ENCODE measurements around the gene DCUN1D1. TPM values are rescaled to one million over a fixed set of nuclear protein-coding genes. Genes with fewer than 3 reads are reported as not detected.

The DCUN1D1 gene
- total RNA-seq, 1 donor from 2014 or later, result 53.5 TPM

- no peak for DNase-seq (ENCODE audit: low spot score)
- no peak overlapping the region for H3K27ac Mint-ChIP-seq (ENCODE audit: unreplicated experiment)
- no peaks in the 10 kb centered on the region for H3K9me3 Mint-ChIP-seq (ENCODE audit: low read depth)
- peaks cover 13% of the 10 kb centered on the region for H3K36me3 Mint-ChIP-seq (ENCODE audit: low read depth)
- no peak overlapping the region for H3K4me3 Mint-ChIP-seq (ENCODE audit: unreplicated experiment)
- peaks cover 13% of the 10 kb centered on the region for H3K4me1 Mint-ChIP-seq (ENCODE audit: low read depth)
- TF ChIP-seq, protein P1, sequence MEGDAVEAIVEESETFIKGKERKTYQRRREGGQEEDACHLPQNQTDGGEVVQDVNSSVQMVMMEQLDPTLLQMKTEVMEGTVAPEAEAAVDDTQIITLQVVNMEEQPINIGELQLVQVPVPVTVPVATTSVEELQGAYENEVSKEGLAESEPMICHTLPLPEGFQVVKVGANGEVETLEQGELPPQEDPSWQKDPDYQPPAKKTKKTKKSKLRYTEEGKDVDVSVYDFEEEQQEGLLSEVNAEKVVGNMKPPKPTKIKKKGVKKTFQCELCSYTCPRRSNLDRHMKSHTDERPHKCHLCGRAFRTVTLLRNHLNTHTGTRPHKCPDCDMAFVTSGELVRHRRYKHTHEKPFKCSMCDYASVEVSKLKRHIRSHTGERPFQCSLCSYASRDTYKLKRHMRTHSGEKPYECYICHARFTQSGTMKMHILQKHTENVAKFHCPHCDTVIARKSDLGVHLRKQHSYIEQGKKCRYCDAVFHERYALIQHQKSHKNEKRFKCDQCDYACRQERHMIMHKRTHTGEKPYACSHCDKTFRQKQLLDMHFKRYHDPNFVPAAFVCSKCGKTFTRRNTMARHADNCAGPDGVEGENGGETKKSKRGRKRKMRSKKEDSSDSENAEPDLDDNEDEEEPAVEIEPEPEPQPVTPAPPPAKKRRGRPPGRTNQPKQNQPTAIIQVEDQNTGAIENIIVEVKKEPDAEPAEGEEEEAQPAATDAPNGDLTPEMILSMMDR (IDR thresholded peaks at IDR 0.05), result no peak
- H3K27me3 Mint-ChIP-seq (ENCODE audit: low read depth), result no peaks in the 10 kb centered on the region
Measured at GRCh38 chr3:182959474-182960350, 20.6 kb downstream of the DCUN1D1 start.

DNA sequence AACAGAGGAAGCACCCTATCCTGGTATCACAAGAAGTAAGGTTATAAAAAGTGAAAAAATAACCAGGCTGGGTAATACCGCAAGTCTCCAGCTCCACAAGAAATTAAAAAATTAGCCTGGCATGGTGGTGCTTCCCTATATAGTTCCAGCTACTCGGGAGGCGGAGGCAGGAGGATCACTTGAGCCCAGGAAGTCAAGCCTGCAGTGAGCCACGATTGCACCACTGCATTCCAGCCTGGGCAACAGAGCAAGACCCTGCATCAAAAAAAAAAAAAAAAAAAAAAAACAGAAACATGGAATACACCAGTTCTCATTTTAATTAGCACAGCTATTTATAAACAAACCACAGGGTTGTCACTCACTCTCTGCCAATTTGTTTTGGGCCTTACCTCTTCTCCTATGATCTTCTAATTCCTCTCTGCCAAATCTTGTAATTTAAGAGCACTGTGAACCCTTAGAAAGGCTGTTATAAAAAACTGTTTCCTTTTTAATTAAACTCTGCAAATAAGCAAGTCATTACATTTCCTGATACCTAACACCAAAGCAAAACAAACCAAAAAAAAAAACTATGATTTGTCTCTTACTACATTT, 22.6 kb downstream of the DCUN1D1 start:
- no peak for DNase-seq (ENCODE audit: low spot score)
- Mint-ChIP-seq H3K36me3 (ENCODE audit: low read depth) (peaks cover 13% of the 10 kb centered on the region), H3K4me1 (ENCODE audit: low read depth) (peaks cover 13% of the 10 kb centered on the region), H3K27me3 (ENCODE audit: low read depth) (no peaks in the 10 kb centered on the region), H3K9me3 (ENCODE audit: low read depth) (no peaks in the 10 kb centered on the region), H3K27ac (ENCODE audit: unreplicated experiment) (no peak overlapping the region), H3K4me3 (ENCODE audit: unreplicated experiment) (no peak overlapping the region)
- TF ChIP-seq, protein P1 (IDR thresholded peaks at IDR 0.05), result no peak

DNA sequence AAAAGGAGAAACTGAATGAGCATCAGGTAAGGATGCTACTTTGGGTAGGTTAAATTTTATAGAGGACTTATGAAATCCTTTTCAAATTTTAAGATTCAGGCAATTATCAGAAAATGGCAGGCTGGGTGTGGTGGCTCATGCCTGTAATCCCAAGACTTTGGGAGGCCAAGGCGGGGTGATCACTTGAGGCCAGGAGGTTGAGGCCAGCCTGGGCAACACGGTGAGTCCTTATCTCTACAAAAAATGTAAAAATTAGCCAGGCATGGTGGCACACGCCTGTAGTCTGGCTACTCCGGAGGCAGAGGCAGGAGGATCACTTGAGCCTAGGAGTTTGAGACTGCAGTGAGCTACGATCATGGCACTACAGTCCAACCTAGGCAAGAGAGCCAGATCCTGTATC, 23.1 kb downstream of the DCUN1D1 start:
- Mint-ChIP-seq H3K36me3 (ENCODE audit: low read depth) (peaks cover 17% of the 10 kb centered on the region), H3K27me3 (ENCODE audit: low read depth) (no peaks in the 10 kb centered on the region), H3K4me3 (ENCODE audit: unreplicated experiment) (no peak overlapping the region), H3K27ac (ENCODE audit: unreplicated experiment) (no peak overlapping the region), H3K4me1 (ENCODE audit: low read depth) (peaks cover 13% of the 10 kb centered on the region), H3K9me3 (ENCODE audit: low read depth) (no peaks in the 10 kb centered on the region)
- TF ChIP-seq, protein P1 (IDR thresholded peaks at IDR 0.05), result no peak
- no peak for DNase-seq (ENCODE audit: low spot score)

DNA sequence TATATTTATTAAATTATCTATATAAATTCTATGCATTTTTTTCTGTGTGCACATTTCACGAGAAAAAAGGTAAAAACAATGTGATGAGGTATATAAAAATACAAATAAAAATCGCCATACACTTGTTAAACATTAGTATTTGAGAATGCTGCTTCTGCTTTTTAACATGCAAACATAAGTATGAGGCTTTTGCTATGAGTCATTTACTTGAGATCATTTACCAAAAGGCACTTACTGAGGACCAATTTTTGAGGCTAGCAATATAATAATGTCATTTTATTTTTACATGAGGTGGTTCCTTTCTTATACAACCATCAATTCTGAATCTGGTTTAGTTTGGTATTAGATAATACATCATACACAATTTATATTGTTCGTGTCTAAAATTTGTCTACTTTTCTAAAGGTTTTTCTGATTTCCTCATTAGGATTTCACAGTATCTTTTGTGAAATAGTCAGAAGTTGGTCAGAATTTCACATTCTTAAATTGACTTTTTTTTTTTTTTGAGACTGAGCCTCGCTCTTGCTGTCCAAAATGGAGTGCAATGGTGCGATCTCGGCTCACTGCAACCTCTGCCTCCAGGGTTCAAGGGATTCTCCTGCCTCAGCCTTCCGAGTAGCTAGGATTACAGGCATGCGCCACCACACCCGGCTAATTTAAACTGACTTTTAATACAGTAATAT, 25.6 kb downstream of the DCUN1D1 start:
- DNase-seq (ENCODE audit: low spot score), result no peak
- Mint-ChIP-seq H3K4me3 (ENCODE audit: unreplicated experiment) (no peak overlapping the region), H3K36me3 (ENCODE audit: low read depth) (peaks cover 25% of the 10 kb centered on the region), H3K9me3 (ENCODE audit: low read depth) (no peaks in the 10 kb centered on the region), H3K27me3 (ENCODE audit: low read depth) (no peaks in the 10 kb centered on the region), H3K27ac (ENCODE audit: unreplicated experiment) (no peak overlapping the region), H3K4me1 (ENCODE audit: low read depth) (peaks cover 5% of the 10 kb centered on the region)
- TF ChIP-seq, protein P1 (IDR thresholded peaks at IDR 0.05), result no peak

- H3K36me3 Mint-ChIP-seq (ENCODE audit: low read depth), result peaks cover 29% of the 10 kb centered on the region
- DNase-seq (ENCODE audit: low spot score), result no peak
- TF ChIP-seq, protein P1 (IDR thresholded peaks at IDR 0.05), result no peak
- H3K27me3 Mint-ChIP-seq (ENCODE audit: low read depth), result no peaks in the 10 kb centered on the region
- H3K4me3 Mint-ChIP-seq (ENCODE audit: unreplicated experiment), result no peak overlapping the region
- H3K9me3 Mint-ChIP-seq (ENCODE audit: low read depth), result no peaks in the 10 kb centered on the region
- no peak overlapping the region for H3K27ac Mint-ChIP-seq (ENCODE audit: unreplicated experiment)
- no peaks in the 10 kb centered on the region for H3K4me1 Mint-ChIP-seq (ENCODE audit: low read depth)
Measured at GRCh38 chr3:182949688-182950087, 30.6 kb downstream of the DCUN1D1 start.
